GM12801 (cell line): ENCODE data around the gene ANTXR1.

Source experiments
- TF ChIP-seq, protein P1 (sequence below): IDR thresholded peaks from one replicate; pipeline ENCODE4 v1.5.1; 2011; ENCODE audit warnings: control low read depth; ENCODE audit not compliant: insufficient read length; ENCODE audit errors: extremely low read depth

ANTXR1 gene

DNA sequence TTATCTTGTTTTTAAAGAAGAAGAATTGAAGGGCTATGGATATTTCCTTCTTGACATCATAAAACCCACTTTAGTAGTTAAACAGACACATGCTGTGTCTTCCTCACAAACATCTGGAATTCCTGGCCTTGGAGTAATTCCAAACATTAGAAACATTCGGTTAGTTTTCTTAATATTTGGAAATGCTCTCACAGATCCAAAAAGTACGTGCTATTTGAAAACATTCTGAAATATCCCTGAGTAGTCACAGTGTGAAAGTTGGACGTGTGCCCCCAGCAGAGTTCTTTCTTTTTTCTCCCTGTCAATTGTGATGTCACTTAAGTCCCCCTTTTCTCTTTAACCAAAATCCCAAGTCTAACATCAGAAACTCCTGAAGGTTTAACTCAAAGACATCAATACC, 91.3 kb downstream of the ANTXR1 start:
- TF ChIP-seq, protein P1, sequence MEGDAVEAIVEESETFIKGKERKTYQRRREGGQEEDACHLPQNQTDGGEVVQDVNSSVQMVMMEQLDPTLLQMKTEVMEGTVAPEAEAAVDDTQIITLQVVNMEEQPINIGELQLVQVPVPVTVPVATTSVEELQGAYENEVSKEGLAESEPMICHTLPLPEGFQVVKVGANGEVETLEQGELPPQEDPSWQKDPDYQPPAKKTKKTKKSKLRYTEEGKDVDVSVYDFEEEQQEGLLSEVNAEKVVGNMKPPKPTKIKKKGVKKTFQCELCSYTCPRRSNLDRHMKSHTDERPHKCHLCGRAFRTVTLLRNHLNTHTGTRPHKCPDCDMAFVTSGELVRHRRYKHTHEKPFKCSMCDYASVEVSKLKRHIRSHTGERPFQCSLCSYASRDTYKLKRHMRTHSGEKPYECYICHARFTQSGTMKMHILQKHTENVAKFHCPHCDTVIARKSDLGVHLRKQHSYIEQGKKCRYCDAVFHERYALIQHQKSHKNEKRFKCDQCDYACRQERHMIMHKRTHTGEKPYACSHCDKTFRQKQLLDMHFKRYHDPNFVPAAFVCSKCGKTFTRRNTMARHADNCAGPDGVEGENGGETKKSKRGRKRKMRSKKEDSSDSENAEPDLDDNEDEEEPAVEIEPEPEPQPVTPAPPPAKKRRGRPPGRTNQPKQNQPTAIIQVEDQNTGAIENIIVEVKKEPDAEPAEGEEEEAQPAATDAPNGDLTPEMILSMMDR: no peak

DNA sequence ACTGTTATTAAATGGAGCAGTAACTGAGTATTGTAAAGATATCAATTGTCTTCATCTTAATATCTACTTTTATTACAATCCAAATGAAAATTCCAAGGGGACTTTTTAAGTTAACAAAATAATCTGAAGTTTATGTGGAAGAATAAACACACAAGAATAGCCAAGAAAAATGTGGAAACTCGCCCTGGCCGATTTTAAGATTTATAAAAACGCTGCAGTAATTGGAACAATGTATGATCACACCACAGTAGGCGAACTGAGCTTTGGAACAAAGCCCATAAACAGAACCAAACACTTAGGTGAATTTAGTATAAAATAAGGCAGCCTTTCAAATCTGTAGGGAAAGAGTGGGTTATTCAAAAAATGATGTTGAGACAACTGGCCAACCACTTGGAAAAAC, 96.3 kb downstream of the ANTXR1 start:
- TF ChIP-seq, protein P1: no peak

DNA sequence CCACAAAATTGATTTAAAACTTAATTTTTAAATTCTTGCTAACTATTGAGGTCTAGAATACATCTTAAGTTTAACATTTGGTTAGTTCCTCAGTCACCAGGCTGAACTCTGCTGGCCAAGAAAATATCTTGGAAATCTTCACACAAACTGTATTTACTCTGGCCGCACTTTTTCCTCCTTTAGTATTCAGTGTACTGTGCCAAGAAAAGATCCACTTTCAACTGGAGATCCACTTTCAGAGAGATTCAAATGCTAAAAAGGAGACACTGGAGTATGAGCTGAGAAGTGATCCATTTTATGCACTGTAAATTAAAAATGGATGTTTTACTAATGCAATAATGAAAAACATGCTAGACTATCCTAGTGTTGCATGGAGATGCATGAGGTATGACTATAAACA, 98.1 kb downstream of the ANTXR1 start:
- TF ChIP-seq, protein P1: no peak

DNA sequence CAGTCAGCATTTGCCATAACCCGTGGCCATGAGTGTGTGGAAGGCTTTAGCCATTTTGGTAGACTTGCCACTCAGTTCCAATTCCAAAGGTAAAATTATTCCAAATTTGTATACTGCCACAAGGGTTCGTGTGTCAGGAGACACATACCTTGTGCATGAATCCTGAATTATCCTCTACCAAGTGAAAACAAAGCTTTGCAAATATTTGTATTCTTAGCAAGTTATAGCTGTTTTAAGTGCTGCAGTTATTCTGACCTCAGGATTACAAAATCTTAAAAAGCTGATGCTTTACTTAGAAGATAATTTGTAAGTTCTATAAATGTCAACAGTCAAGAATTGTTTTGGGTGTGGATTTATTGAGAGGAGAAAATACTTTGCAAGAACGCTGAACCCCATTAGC, 100.6 kb downstream of the ANTXR1 start:
- TF ChIP-seq, protein P1: no peak

DNA sequence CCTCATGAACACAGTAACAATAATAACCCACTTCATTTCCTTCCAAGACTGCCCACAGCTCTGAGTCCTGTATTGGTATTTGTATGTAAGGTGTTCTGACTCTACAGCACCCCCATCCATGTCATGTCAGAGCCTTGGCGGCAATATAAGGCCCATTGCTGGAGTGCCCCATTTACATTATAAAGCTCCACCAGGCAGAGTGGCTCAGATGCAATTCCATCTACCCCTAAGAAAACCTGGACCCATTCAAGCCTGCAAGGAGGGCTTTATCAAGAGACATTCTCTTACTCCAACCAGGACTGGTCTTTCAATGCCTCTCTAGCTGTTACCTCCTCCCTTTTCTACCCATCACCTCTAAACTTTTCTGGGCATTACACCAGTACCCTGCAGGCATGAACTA, 101.6 kb downstream of the ANTXR1 start:
- TF ChIP-seq, protein P1: no peak

DNA sequence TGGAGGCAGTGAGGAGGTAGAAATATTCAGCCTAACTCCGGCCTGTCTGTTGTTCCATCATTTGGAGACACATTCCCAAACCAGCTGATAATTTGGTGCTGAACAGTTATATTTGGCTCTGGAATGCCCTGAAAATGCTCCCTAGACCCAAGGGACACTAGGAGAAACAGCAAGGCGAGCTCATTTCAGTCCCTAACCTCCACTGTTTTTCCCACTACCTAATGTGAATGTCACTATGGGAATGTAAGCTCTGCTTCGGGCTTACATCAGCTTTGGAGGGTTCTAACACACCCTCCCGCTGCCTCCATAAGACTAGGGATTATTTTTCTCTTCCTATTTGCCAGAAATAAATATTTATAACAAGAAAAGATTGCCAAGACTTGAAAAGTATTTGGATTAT, 103.5 kb downstream of the ANTXR1 start:
- TF ChIP-seq, protein P1: no peak

DNA sequence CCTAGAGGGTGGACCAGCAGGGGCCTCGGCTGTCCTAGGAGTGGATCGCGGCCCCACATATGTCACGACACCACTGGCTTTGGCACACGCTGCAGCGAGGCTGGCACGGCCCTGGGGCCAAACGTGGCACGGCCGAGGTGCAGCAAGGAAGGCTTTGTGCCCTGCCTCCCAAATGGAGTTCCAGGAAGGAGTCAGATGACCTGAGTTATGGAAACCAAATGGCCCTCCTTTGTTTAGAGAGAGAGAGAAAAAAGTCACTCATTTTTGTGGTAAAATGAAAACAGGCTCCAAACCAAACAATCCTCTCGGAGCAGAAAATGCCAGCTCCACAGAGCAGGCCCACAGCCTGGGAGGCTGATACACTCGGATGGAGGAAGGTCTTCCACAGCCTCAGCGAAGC, 105.6 kb downstream of the ANTXR1 start:
- TF ChIP-seq, protein P1: no peak
